Measurements from ENCODE around the gene RBMS1. TPM values are rescaled to one million over a fixed set of nuclear protein-coding genes. Genes with fewer than 3 reads are reported as not detected.

The RBMS1 gene
- total RNA-seq, 4 donors from 2014 or later, result 86.0 to 110 (median 91.5) TPM

GRCh38 chr2:160509016-160509415 is 15.4 kb upstream of the RBMS1 start:
- ATAC-seq, result no peak
- TF ChIP-seq EP300 (IDR thresholded peaks at IDR 0.05), result no peak
- TF ChIP-seq CTCF (IDR thresholded peaks at IDR 0.05), result no peak
- no peak for TF ChIP-seq POLR2AphosphoS5 (IDR thresholded peaks at IDR 0.05)
- no peak for TF ChIP-seq POLR2A (IDR thresholded peaks at IDR 0.05)
- Histone ChIP-seq H3K27me3 (no peaks in the 10 kb centered on the region), H3K4me1 (no peaks in the 10 kb centered on the region), H3K27ac (no peak overlapping the region), H3K9me3 (no peaks in the 10 kb centered on the region), H3K4me3 (no peak overlapping the region), H3K36me3 (no peaks in the 10 kb centered on the region)
- WGBS, 2 donors (ENCODE audit: low coverage in 1 of 2), result 80 to 86% methylated on average over 1 to 2 of the region's 2 CpGs

GRCh38 chr2:160507464-160507863 is 13.9 kb upstream of the RBMS1 start:
- no peaks in the 10 kb centered on the region for H3K27me3 ChIP-seq
- H3K4me1 ChIP-seq, result no peaks in the 10 kb centered on the region
- no peaks in the 10 kb centered on the region for H3K9me3 ChIP-seq
- ATAC-seq, result no peak
- no peak overlapping the region for H3K4me3 ChIP-seq
- H3K27ac ChIP-seq, result no peak overlapping the region
- whole genome bisulfite sequencing, 2 donors (ENCODE audit: low coverage in 1 of 2), result 53 to 67% methylated on average over 2 of the region's 2 CpGs
- TF ChIP-seq POLR2A (IDR thresholded peaks at IDR 0.05) (no peak), POLR2AphosphoS5 (IDR thresholded peaks at IDR 0.05) (no peak), CTCF (IDR thresholded peaks at IDR 0.05) (no peak), EP300 (IDR thresholded peaks at IDR 0.05) (no peak)
- no peaks in the 10 kb centered on the region for H3K36me3 ChIP-seq

GRCh38 chr2:160507046-160507407 is 13.4 kb upstream of the RBMS1 start:
- 74 to 100% methylated on average over 3 of the region's 3 CpGs for WGBS, 2 donors (ENCODE audit: low coverage in 1 of 2)
- ATAC-seq, result no peak
- Histone ChIP-seq H3K4me1 (no peaks in the 10 kb centered on the region), H3K36me3 (no peaks in the 10 kb centered on the region), H3K9me3 (no peaks in the 10 kb centered on the region), H3K27ac (no peak overlapping the region), H3K4me3 (no peak overlapping the region), H3K27me3 (no peaks in the 10 kb centered on the region)
- TF ChIP-seq POLR2AphosphoS5 (IDR thresholded peaks at IDR 0.05), result no peak
- no peak for TF ChIP-seq CTCF (IDR thresholded peaks at IDR 0.05)
- no peak for TF ChIP-seq EP300 (IDR thresholded peaks at IDR 0.05)
- no peak for TF ChIP-seq POLR2A (IDR thresholded peaks at IDR 0.05)

- ATAC-seq, result no peak
These were observed 12.9 kb upstream of the RBMS1 start for GRCh38 chr2:160506371-160507045.

More at GRCh38 chr2:160506371-160507045, 12.9 kb upstream of the RBMS1 start:
- TF ChIP-seq EP300 (IDR thresholded peaks at IDR 0.05), result no peak
- TF ChIP-seq CTCF (IDR thresholded peaks at IDR 0.05), result no peak
- TF ChIP-seq POLR2A (IDR thresholded peaks at IDR 0.05), result no peak
- no peak for TF ChIP-seq POLR2AphosphoS5 (IDR thresholded peaks at IDR 0.05)
- Histone ChIP-seq H3K9me3 (no peaks in the 10 kb centered on the region), H3K4me1 (no peaks in the 10 kb centered on the region), H3K27ac (no peak overlapping the region), H3K4me3 (no peak overlapping the region), H3K36me3 (no peaks in the 10 kb centered on the region), H3K27me3 (no peaks in the 10 kb centered on the region)
- 87 to 90% methylated on average over 7 to 8 of the region's 9 CpGs for WGBS, 2 donors (ENCODE audit: low coverage in 1 of 2)

Data from gastroesophageal sphincter (tissue), 4 donors.